RWPE1 (cell line): Measurements from ENCODE around the gene HSPA12A.

Source experiments
- CTCF ChIA-PET: fragments of 350-600 bp; sonication (Branson Sonifier 250); formaldehyde crosslinking; extraction: SDS; loops from one replicate; lab custom pipeline; 2021; lab: Yijun Ruan, JAX
- POLR2A ChIA-PET: fragments of 400-600 bp; formaldehyde crosslinking; extraction: SDS; loops from one replicate; lab custom pipeline; 2020; ENCODE audit warnings: antibody characterized with exemption; ENCODE audit not compliant: low non-redundant PET; lab: Yijun Ruan, JAX
- DNase-seq: peaks from one replicate; pipeline ENCODE4 v3.0.0; 2012; ENCODE audit warnings: low spot score
- H3K27ac ChIP-seq: fragments of 450-650 bp; 2 replicates; pipeline ENCODE4 v1.5.1; 2017
- CTCF ChIP-seq: fragments of 450-650 bp; conservative IDR thresholded peaks from 2 replicates; pipeline ENCODE4 v1.5.1; 2017; ENCODE audit warnings: low read depth, mild to moderate bottlenecking

The HSPA12A gene

DNA sequence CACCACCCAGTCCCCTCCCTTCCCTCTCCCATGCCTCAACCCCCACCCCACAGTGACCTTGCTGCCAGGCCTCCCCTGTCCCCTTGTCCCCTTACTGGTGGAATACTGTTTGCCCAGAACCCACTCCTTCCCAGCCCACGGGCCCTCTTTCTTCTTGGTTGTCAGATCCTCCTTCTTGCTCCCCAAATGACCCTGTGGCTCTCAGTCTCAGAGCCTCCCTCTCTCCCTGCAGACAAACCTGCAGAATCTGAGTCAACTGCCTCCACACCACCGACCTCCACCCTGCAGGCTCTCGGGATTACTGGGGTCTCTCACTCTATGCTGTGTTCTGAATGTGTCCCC lies 47.5 kb downstream of the HSPA12A start:
- no peak overlapping the region for H3K27ac ChIP-seq
- CTCF ChIA-PET, result no interaction called here
- DNase-seq, result no peak
- TF ChIP-seq CTCF, result no peak
- POLR2A ChIA-PET, result no interaction called here

GRCh38 chr10:116694243-116694926 lies 48.0 kb downstream of the HSPA12A start:
- no peak for DNase-seq
- ChIA-PET POLR2A (no interaction called here), CTCF (no interaction called here)
- no peak overlapping the region for H3K27ac ChIP-seq
- TF ChIP-seq CTCF, result no peak

DNA sequence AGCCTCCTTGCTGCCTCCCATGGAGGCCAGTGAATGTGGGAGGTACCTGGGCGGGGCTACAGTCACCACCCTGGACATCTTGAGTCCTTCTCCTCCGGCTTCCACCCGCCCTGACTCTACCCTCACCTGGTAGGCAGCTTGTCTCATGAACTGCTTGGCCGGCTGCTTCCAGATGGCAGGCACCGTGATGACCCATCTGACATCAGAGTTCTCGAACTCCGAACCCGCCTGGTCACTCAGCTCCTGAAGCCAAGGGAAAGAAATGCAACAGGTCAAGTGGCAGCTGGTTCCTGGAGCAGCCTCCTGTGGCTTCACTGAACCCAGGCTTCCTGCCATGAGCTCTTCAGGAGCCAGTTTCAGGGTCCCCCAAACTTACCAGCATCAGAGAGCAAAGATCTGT lies 50.1 kb downstream of the HSPA12A start:
- CTCF ChIA-PET, result interaction anchor here (0.5 to 1.6 kb wide), 5 partner anchors 9 to 1805 kb away, joined by 3 to 8 read pairs (median 3); no protein-coding TSS in a partner anchor
- H3K27ac ChIP-seq, result no peak overlapping the region
- DNase-seq, result no peak
- POLR2A ChIA-PET, result no interaction called here
- TF ChIP-seq CTCF, result no peak

GRCh38 chr10:116691635-116692034 lies 50.7 kb downstream of the HSPA12A start:
- DNase-seq, result no peak
- H3K27ac ChIP-seq, result no peak overlapping the region
- TF ChIP-seq CTCF, result no peak
- CTCF ChIA-PET, result interaction anchor here (0.7 to 1.6 kb wide), 2 partner anchors 97 to 122 kb away, joined by 3 to 8 read pairs; no protein-coding TSS in a partner anchor
- POLR2A ChIA-PET, result no interaction called here

- CTCF ChIA-PET, result interaction anchor here (0.6 to 0.7 kb wide), 2 partner anchors 106 to 484 kb away, joined by 3 to 4 read pairs; no protein-coding TSS in a partner anchor
- 0 out of 2 replicates have a peak, but pooled peaks have one; percentile 15 for TF ChIP-seq CTCF
- no peak for DNase-seq
- POLR2A ChIA-PET, result no interaction called here
- H3K27ac ChIP-seq, result no peak overlapping the region
Measured at GRCh38 chr10:116690356-116691322, 51.7 kb downstream of the HSPA12A start.

- DNase-seq, result no peak
- POLR2A ChIA-PET, result interaction anchor here (0.6 kb wide), 1 partner anchor 33 kb away, joined by 3 read pairs; no protein-coding TSS in a partner anchor
- CTCF ChIA-PET, result no interaction called here
- TF ChIP-seq CTCF, result no peak
- H3K27ac ChIP-seq, result no peak overlapping the region
Measured at GRCh38 chr10:116689744-116690143, 52.6 kb downstream of the HSPA12A start.
